Smooth muscle cell (in vitro differentiated cells): ENCODE results near the gene PKP1. TPM values are rescaled to one million over a fixed set of nuclear protein-coding genes. Genes with fewer than 3 reads are reported as not detected.

ENCODE experiments used
- DNase-seq: peaks from one replicate; lab custom pipeline; 2025; ENCODE audit not compliant: unreplicated experiment; lab: John Stamatoyannopoulos, UW
- H2AFZ ChIP-seq: fragments of 200-600 bp; sonication (generic); 2 replicates; pipeline ENCODE4 v1.6.0; 2016; ENCODE audit warnings: antibody characterized with exemption, low read depth, mild to moderate bottlenecking
- H3F3A ChIP-seq: fragments of 200-600 bp; sonication (generic); 2 replicates; pipeline ENCODE4 v1.6.0; 2017; ENCODE audit warnings: antibody characterized with exemption, low read depth
- H3K27ac ChIP-seq: fragments of 200-600 bp; sonication (generic); 2 replicates; pipeline ENCODE4 v1.5.1; 2016; ENCODE audit warnings: low read depth, mild to moderate bottlenecking
- H3K27me3 ChIP-seq: fragments of 200-600 bp; sonication (generic); 2 replicates; pipeline ENCODE4 v1.6.1; 2016; ENCODE audit warnings: low read depth, mild to moderate bottlenecking
- H3K36me3 ChIP-seq: fragments of 200-600 bp; sonication (generic); 2 replicates; pipeline ENCODE4 v1.5.1; 2016; ENCODE audit warnings: low read depth
- H3K4me1 ChIP-seq: fragments of 200-600 bp; sonication (generic); 2 replicates; pipeline ENCODE4 v1.5.1; 2016; ENCODE audit warnings: low read depth
- H3K4me2 ChIP-seq: fragments of 200-600 bp; sonication (generic); 2 replicates; pipeline ENCODE4 v1.6.0; 2016; ENCODE audit warnings: mild to moderate bottlenecking
- H3K4me3 ChIP-seq: fragments of 200-600 bp; sonication (generic); 2 replicates; pipeline ENCODE4 v1.5.1; 2016; ENCODE audit warnings: mild to moderate bottlenecking
- H3K79me2 ChIP-seq: fragments of 200-600 bp; sonication (generic); 2 replicates; pipeline ENCODE4 v1.6.0; 2016; ENCODE audit warnings: low read depth, mild to moderate bottlenecking
- H3K9ac ChIP-seq: fragments of 200-600 bp; sonication (generic); 2 replicates; pipeline ENCODE4 v1.6.0; 2016; ENCODE audit warnings: low read depth
- H3K9me3 ChIP-seq: fragments of 200-600 bp; sonication (generic); replicated peaks from 2 replicates; pipeline ENCODE4 v1.5.1; 2016; ENCODE audit warnings: low read depth
- H4K20me1 ChIP-seq: fragments of 200-600 bp; sonication (generic); 2 replicates; pipeline ENCODE4 v1.6.0; 2016; ENCODE audit warnings: low read depth
- WGBS: methylation state at CpG from one replicate; pipeline ENCODE4 v1.1.7; 2016; ENCODE audit warnings: low lambda C conversion rate; 5-methylcytosine and 5-hydroxymethylcytosine counted together
- polyA plus RNA-seq: library from polyadenylated mRNA; unstranded; fragments of >200 nt; fragmentation: Nextera tagmentation; extraction: Ambion mirVana; gene quantifications from 2 replicates; pipeline ENCODE4 v1.2.1, GENCODE V29; 2016
- total RNA-seq: library from RNA; depleted of rRNA; stranded (reverse); fragments of >200 nt; gene quantifications from 2 replicates; pipeline ENCODE4 v1.2.3, GENCODE V29; 2014
- TF ChIP-seq, protein P1 (sequence below): fragments of 200-600 bp; sonication (generic); IDR thresholded peaks from 2 replicates; pipeline ENCODE4 v1.5.1; 2017; ENCODE audit warnings: borderline replicate concordance, mild to moderate bottlenecking, antibody characterized with exemption; ENCODE audit not compliant: insufficient read depth, poor library complexity, severe bottlenecking

PKP1 gene
- total and polyA plus RNA-seq, 2 experiments from 2014 or later = 26.9 to 52.5 TPM

DNA sequence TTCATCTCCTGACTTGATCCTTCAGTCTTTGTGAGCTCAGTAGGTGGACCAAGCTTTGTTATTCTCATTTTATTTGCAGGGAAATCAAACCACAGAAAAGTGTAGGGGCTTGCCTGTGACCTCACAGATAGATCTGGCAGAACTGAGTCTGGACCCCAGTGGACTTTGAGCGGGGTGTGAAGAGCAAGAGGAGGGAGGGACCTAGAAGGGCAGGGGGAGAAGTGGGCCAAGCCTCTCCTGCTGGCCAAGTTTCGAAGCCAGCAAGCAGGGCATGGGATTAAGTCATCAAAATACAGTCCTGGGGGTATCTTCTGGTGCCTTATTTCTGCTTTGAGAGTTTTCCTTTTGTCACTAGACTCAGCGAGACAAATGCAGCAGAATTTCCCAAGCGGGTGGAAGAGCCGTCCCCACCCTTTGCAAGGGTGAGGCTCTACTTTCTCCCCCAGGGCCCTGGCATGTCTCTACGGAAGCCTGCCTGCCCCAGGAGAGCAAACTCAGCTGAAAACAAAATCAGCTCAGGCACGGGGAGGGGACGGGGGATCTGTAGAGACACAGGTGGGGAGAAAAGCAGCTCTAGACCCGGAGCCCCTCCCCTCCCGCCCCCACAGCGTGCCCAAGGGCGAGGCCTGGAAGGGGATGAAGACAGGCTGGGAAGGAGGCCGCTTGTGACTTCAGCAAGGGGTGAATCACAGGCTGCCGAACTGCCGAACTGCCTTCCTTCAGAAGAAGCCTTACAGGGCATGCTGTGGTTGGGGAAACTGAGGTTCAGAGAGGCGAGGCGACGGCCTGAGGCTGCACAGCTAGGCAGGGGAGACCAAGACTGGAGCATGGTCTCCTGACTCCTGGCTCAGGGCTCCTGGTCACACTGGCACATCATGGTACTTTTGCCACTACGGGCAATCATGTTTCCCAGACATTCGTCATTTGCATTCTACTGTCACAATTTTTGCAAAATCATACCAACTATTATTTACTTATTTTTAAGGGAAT is 19.2 kb downstream of the PKP1 start:
- Histone ChIP-seq H3K27me3 (no peaks in the 10 kb centered on the region), H4K20me1 (no peaks in the 10 kb centered on the region), H3K9ac (no peak overlapping the region), H3K9me3 (no peaks in the 10 kb centered on the region), H3K4me1 (peaks cover 25% of the 10 kb centered on the region), H3K4me3 (no peak overlapping the region), H3K4me2 (peak overlapping the region; percentile 39), H3K36me3 (no peaks in the 10 kb centered on the region), H3F3A (peaks cover 4% of the 10 kb centered on the region), H3K27ac (peak overlapping the region; percentile 47), H2AFZ (no peak overlapping the region), H3K79me2 (peaks cover 22% of the 10 kb centered on the region)
- TF ChIP-seq, protein P1, sequence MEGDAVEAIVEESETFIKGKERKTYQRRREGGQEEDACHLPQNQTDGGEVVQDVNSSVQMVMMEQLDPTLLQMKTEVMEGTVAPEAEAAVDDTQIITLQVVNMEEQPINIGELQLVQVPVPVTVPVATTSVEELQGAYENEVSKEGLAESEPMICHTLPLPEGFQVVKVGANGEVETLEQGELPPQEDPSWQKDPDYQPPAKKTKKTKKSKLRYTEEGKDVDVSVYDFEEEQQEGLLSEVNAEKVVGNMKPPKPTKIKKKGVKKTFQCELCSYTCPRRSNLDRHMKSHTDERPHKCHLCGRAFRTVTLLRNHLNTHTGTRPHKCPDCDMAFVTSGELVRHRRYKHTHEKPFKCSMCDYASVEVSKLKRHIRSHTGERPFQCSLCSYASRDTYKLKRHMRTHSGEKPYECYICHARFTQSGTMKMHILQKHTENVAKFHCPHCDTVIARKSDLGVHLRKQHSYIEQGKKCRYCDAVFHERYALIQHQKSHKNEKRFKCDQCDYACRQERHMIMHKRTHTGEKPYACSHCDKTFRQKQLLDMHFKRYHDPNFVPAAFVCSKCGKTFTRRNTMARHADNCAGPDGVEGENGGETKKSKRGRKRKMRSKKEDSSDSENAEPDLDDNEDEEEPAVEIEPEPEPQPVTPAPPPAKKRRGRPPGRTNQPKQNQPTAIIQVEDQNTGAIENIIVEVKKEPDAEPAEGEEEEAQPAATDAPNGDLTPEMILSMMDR = no peak
- no peak for DNase-seq
- WGBS = 61% methylated on average over 20 of the region's 20 CpGs

DNA sequence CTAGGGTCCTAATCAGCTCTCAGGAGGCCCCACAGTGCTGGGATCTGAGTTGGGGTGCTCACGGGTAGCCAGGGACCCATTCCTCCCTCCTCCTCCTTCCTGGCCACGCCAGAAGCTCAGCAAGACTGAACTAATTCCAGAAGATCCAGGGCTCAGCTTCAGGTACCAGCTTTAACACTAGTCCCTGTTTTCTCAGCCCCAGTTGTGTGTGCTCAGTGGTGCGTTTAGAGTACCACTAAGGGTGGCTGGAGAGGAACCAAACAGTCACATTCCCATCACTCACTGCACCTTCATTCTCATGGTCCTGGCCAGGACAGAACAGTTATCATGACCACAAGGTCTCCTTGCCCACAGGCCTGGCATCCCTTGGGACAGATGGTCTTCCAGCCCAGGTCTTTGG is 20.8 kb downstream of the PKP1 start:
- Histone ChIP-seq H3K79me2 (peaks cover 22% of the 10 kb centered on the region), H3K9me3 (no peaks in the 10 kb centered on the region), H3K4me1 (peaks cover 17% of the 10 kb centered on the region), H2AFZ (no peak overlapping the region), H3K36me3 (no peaks in the 10 kb centered on the region), H3K4me3 (no peak overlapping the region), H4K20me1 (no peaks in the 10 kb centered on the region), H3K4me2 (no peak overlapping the region), H3K9ac (no peak overlapping the region), H3F3A (peaks cover 2% of the 10 kb centered on the region), H3K27me3 (no peaks in the 10 kb centered on the region), H3K27ac (peak overlapping the region; percentile 47)
- TF ChIP-seq, protein P1 = no peak
- WGBS = 92% methylated on average over 3 of the region's 3 CpGs
- no peak for DNase-seq

DNA sequence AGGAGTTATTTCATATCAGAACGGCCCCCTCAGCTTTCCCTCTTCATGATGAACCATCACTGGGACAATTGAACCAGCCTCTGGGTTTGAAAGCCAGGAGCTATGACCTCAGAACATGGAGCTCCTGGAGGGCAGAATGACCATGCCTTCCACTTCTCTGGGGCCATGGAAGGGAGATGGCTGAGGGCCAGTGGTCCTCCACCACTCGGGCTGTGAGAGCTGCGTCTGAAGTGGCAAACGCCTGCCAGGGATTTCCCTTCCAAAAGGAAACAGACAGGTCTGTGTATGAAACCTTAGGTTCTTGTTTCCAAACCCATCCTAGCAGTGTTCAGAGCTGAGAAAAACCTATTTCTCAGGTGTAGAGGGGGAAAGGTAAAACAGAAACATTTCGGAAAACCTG is 22.5 kb downstream of the PKP1 start:
- no peaks in the 10 kb centered on the region for H3F3A ChIP-seq
- H2AFZ ChIP-seq = no peak overlapping the region
- H3K27ac ChIP-seq = no peak overlapping the region
- TF ChIP-seq, protein P1 = no peak
- no peaks in the 10 kb centered on the region for H3K27me3 ChIP-seq
- no peak overlapping the region for H3K4me3 ChIP-seq
- DNase-seq = no peak
- H3K36me3 ChIP-seq = no peaks in the 10 kb centered on the region
- no peak overlapping the region for H3K9ac ChIP-seq
- H3K4me1 ChIP-seq = peaks cover 23% of the 10 kb centered on the region
- no peaks in the 10 kb centered on the region for H3K9me3 ChIP-seq
- H4K20me1 ChIP-seq = no peaks in the 10 kb centered on the region
- WGBS = 94% methylated on average over 5 of the region's 5 CpGs
- H3K4me2 ChIP-seq = no peak overlapping the region
- H3K79me2 ChIP-seq = peaks cover 22% of the 10 kb centered on the region
